WTC11 (cell line): ENCODE measurements around the gene ZNF593OS. TPM values are rescaled to one million over a fixed set of nuclear protein-coding genes. Genes with fewer than 3 reads are reported as not detected.

ENCODE experiments used
- ATAC-seq: fragments of 200-7000 bp; cut with Tn5 transposase; 2 replicates; pipeline ENCODE4 v1.10.0; 2021; ENCODE audit warnings: mild to moderate bottlenecking, moderate library complexity
- CTCF ChIA-PET: fragments of 300-600 bp; sonication (Branson Sonifier 250); formaldehyde crosslinking; loops from one replicate; lab custom pipeline; 2021; ENCODE audit warnings: antibody characterized with exemption; lab: Charles Lee
- POLR2A ChIA-PET: fragments of 350-600 bp; sonication (Branson Sonifier 250); formaldehyde crosslinking; loops from one replicate; lab custom pipeline; 2021; ENCODE audit warnings: antibody characterized with exemption; lab: Charles Lee
- DNase-seq: peaks from one replicate; pipeline ENCODE4 v3.0.0; 2021; ENCODE audit warnings: low spot score
- H3K27ac Mint-ChIP-seq: 2 replicates; pipeline ENCODE4 v1.8.0; 2021; ENCODE audit warnings: mixed read lengths
- H3K27me3 Mint-ChIP-seq: 2 replicates; pipeline ENCODE4 v1.8.0; 2021; ENCODE audit warnings: low read depth, mild to moderate bottlenecking, moderate library complexity, mixed read lengths
- H3K36me3 Mint-ChIP-seq: 2 replicates; pipeline ENCODE4 v1.8.0; 2021; ENCODE audit warnings: mixed read lengths
- H3K4me1 Mint-ChIP-seq: 2 replicates; pipeline ENCODE4 v1.8.0; 2022; ENCODE audit warnings: mixed read lengths
- H3K4me3 Mint-ChIP-seq: 2 replicates; pipeline ENCODE4 v1.8.0; 2021; ENCODE audit warnings: mild to moderate bottlenecking, moderate library complexity, mixed read lengths
- H3K9me3 Mint-ChIP-seq: 2 replicates; pipeline ENCODE4 v1.8.0; 2021; ENCODE audit warnings: mixed read lengths
- CBFB ChIP-seq: sonication (generic); formaldehyde crosslinking; IDR thresholded peaks from 2 replicates; pipeline ENCODE4 v1.8.1; 2022; ENCODE audit warnings: mild to moderate bottlenecking, low read depth, missing genetic modification reagents
- CREB1 ChIP-seq: sonication (generic); formaldehyde crosslinking; IDR thresholded peaks from 2 replicates; pipeline ENCODE4 v1.8.0; 2023; ENCODE audit warnings: mild to moderate bottlenecking, missing genetic modification reagents
- CREM ChIP-seq: sonication (generic); formaldehyde crosslinking; IDR thresholded peaks from 2 replicates; pipeline ENCODE4 v1.8.1; 2022; ENCODE audit warnings: mild to moderate bottlenecking, missing genetic modification reagents, moderate library complexity
- EMX1 ChIP-seq: fragments of 250-450 bp; sonication (Bioruptor Pico); IDR thresholded peaks from 2 replicates; pipeline ENCODE4 v1.8.0; 2021; ENCODE audit warnings: mild to moderate bottlenecking
- FOXK1 ChIP-seq: sonication (generic); formaldehyde crosslinking; IDR thresholded peaks from 2 replicates; pipeline ENCODE4 v1.8.0; 2022; ENCODE audit warnings: mild to moderate bottlenecking, moderate library complexity, missing genetic modification reagents
- GABPB1 ChIP-seq: sonication (generic); formaldehyde crosslinking; IDR thresholded peaks from 2 replicates; pipeline ENCODE4 v1.8.1; 2023; ENCODE audit warnings: mild to moderate bottlenecking, missing genetic modification reagents
- HMGA2 ChIP-seq: fragments of 250-450 bp; sonication (Bioruptor Pico); IDR thresholded peaks from 2 replicates; pipeline ENCODE4 v1.4.0; 2021; ENCODE audit warnings: mild to moderate bottlenecking, moderate library complexity
- MXD4 ChIP-seq: fragments of 250-450 bp; sonication (Bioruptor Pico); IDR thresholded peaks from 2 replicates; pipeline ENCODE4 v1.8.0; 2021; ENCODE audit warnings: mild to moderate bottlenecking, moderate library complexity, borderline replicate concordance
- NFATC4 ChIP-seq: fragments of 250-450 bp; sonication (Bioruptor Pico); IDR thresholded peaks from 2 replicates; pipeline ENCODE4 v1.9.0; 2021; ENCODE audit warnings: mild to moderate bottlenecking
- OVOL2 ChIP-seq: fragments of 250-450 bp; sonication (Bioruptor Pico); IDR thresholded peaks from 2 replicates; pipeline ENCODE4 v1.9.0; 2021; ENCODE audit warnings: mild to moderate bottlenecking, borderline replicate concordance
- RELA ChIP-seq: sonication (generic); formaldehyde crosslinking; IDR thresholded peaks from 2 replicates; pipeline ENCODE4 v1.8.1; 2022; ENCODE audit warnings: missing genetic modification reagents, mild to moderate bottlenecking, borderline replicate concordance
- SOX15 ChIP-seq: fragments of 250-450 bp; sonication (Bioruptor Pico); IDR thresholded peaks from 2 replicates; pipeline ENCODE4 v1.9.0; 2021; ENCODE audit warnings: mild to moderate bottlenecking
- SP1 ChIP-seq: sonication (generic); formaldehyde crosslinking; conservative IDR thresholded peaks from 2 replicates; pipeline ENCODE4 v1.8.1; 2022; ENCODE audit warnings: missing genetic modification reagents
- TEAD1 ChIP-seq: sonication (generic); formaldehyde crosslinking; IDR thresholded peaks from 2 replicates; pipeline ENCODE4 v1.8.0; 2022; ENCODE audit warnings: mild to moderate bottlenecking, missing genetic modification reagents
- TP53 ChIP-seq: sonication (generic); formaldehyde crosslinking; IDR thresholded peaks from 2 replicates; pipeline ENCODE4 v1.8.1; 2023; ENCODE audit warnings: mild to moderate bottlenecking, missing genetic modification reagents
- total RNA-seq: library from RNA; stranded (reverse); gene quantifications from 3 replicates; pipeline ENCODE4 v1.2.3, GENCODE V29; 2021
- TF ChIP-seq, protein P1 (sequence below): sonication (generic); formaldehyde crosslinking; IDR thresholded peaks from 2 replicates; pipeline ENCODE4 v1.8.1; 2022; ENCODE audit warnings: missing genetic modification reagents, borderline replicate concordance
- TF ChIP-seq, protein P2 (sequence below): sonication (generic); formaldehyde crosslinking; IDR thresholded peaks from 2 replicates; pipeline ENCODE4 v1.8.0; 2023; ENCODE audit warnings: missing genetic modification reagents
- TF ChIP-seq, protein P3 (sequence below): fragments of 250-450 bp; sonication (Bioruptor Pico); IDR thresholded peaks from 2 replicates; pipeline ENCODE4 v1.9.0; 2021; ENCODE audit warnings: mild to moderate bottlenecking, borderline replicate concordance
- TF ChIP-seq, protein P4 (sequence below): sonication (generic); formaldehyde crosslinking; IDR thresholded peaks from 2 replicates; pipeline ENCODE4 v1.8.1; 2022; ENCODE audit warnings: mild to moderate bottlenecking, moderate library complexity, missing genetic modification reagents
- TF ChIP-seq, protein P5 (sequence below): fragments of 250-450 bp; sonication (Bioruptor Pico); conservative IDR thresholded peaks from 2 replicates; pipeline ENCODE4 v1.9.0; 2021; ENCODE audit warnings: mild to moderate bottlenecking

ZNF593OS gene
- total RNA-seq, 1 experiment from 2014 or later, result not detected

DNA sequence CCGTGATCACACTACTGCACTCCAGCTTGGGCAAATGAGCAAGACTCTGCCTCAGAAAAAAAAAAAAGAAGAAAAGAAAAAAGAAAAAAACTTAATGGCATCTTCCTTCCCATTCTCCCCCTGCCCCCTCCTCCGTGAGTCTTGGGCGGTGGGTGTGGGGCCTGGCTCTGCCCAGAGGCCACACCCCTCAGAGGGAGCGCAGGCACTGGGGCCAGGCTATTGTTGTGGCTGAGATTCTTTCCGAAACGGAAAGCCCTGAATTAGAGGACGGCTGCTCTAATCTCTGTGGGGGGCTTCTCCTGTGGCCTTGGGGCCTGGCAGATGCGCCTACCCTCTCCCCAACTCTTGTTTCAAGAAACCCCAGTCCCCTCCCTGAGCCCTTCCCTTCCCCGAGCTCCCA is 16.9 kb downstream of the ZNF593OS start:
- Mint-ChIP-seq H3K4me1 (peaks cover 56% of the 10 kb centered on the region), H3K36me3 (no peaks in the 10 kb centered on the region), H3K9me3 (no peaks in the 10 kb centered on the region), H3K27ac (no peak overlapping the region), H3K27me3 (peaks cover 97% of the 10 kb centered on the region), H3K4me3 (peak overlapping the region; percentile 61)
- DNase-seq, result peak; percentile 80
- CTCF ChIA-PET, result interaction anchor here (1.2 to 4.8 kb wide), 7 partner anchors 10 to 125 kb away, joined by 4 to 65 read pairs (median 7); partner anchors contain the start of genes CATSPER4, CEP85 and ZNF593
- TF ChIP-seq SP1 (CRISPR knock-in tag), result peak; percentile 36; the same call in 1 of the 2 replicates
- TF ChIP-seq FOXK1 (CRISPR knock-in tag), result peak; percentile 50; the same call in 1 of the 2 replicates
- TF ChIP-seq, protein P1, sequence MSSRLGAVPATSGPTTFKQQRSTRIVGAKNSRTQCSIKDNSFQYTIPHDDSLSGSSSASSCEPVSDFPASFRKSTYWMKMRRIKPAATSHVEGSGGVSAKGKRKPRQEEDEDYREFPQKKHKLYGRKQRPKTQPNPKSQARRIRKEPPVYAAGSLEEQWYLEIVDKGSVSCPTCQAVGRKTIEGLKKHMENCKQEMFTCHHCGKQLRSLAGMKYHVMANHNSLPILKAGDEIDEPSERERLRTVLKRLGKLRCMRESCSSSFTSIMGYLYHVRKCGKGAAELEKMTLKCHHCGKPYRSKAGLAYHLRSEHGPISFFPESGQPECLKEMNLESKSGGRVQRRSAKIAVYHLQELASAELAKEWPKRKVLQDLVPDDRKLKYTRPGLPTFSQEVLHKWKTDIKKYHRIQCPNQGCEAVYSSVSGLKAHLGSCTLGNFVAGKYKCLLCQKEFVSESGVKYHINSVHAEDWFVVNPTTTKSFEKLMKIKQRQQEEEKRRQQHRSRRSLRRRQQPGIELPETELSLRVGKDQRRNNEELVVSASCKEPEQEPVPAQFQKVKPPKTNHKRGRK, result no peak
- peak; percentile 72 for ATAC-seq
- POLR2A ChIA-PET, result interaction anchor here (0.7 to 1.3 kb wide), 3 partner anchors 9 to 42 kb away, joined by 3 to 4 read pairs (median 3); partner anchors contain the start of gene ZNF593OS

DNA sequence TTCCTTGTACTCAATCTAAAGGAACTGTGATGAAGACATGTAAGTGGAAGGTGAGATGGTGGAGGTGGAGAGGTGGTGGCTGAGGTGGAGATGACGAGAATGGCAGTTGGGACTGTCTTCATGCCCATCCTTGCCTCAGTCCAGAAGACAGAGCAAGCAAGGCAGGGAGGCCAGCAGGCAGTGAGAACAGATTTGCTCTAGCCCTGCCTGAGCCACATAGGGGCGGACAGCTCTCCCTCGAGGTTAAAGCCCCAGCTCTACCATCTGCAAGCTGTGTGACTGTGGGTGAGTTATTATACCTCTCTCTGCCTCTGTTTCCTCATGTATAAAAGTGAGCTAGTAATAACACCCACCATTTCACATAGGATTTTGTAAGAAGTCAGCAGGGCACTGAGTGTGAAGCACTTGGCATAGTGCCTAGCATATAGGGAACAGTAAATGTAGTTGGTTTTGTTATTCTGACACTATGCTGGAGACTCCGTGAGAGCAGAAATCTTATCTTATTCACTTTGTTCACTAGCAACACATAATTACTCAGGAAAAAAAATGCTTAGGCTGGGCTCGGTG is 17.6 kb downstream of the ZNF593OS start:
- peaks cover 49% of the 10 kb centered on the region for H3K4me1 Mint-ChIP-seq
- H3K36me3 Mint-ChIP-seq, result no peaks in the 10 kb centered on the region
- POLR2A ChIA-PET, result no interaction called here
- no peak for DNase-seq
- no peaks in the 10 kb centered on the region for H3K9me3 Mint-ChIP-seq
- no peak overlapping the region for H3K4me3 Mint-ChIP-seq
- no peak for ATAC-seq
- no peak overlapping the region for H3K27ac Mint-ChIP-seq
- peaks cover 94% of the 10 kb centered on the region for H3K27me3 Mint-ChIP-seq
- CTCF ChIA-PET, result interaction anchor here (0.7 to 4.8 kb wide), 5 partner anchors 9 to 118 kb away, joined by 3 to 65 read pairs (median 20); partner anchors contain the start of genes CATSPER4, CEP85 and ZNF593
- no peak for TF ChIP-seq TP53
- TF ChIP-seq RELA (CRISPR knock-in tag), result no peak
- no peak for TF ChIP-seq SOX15 (CRISPR knock-in tag)
- no peak for TF ChIP-seq CBFB (CRISPR knock-in tag)
- TF ChIP-seq TEAD1 (CRISPR knock-in tag), result no peak
- no peak for TF ChIP-seq SP1 (CRISPR knock-in tag)
- TF ChIP-seq, protein P1, result no peak
- TF ChIP-seq, protein P2, sequence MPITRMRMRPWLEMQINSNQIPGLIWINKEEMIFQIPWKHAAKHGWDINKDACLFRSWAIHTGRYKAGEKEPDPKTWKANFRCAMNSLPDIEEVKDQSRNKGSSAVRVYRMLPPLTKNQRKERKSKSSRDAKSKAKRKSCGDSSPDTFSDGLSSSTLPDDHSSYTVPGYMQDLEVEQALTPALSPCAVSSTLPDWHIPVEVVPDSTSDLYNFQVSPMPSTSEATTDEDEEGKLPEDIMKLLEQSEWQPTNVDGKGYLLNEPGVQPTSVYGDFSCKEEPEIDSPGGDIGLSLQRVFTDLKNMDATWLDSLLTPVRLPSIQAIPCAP, result no peak
- TF ChIP-seq OVOL2 (CRISPR knock-in tag), result no peak

DNA sequence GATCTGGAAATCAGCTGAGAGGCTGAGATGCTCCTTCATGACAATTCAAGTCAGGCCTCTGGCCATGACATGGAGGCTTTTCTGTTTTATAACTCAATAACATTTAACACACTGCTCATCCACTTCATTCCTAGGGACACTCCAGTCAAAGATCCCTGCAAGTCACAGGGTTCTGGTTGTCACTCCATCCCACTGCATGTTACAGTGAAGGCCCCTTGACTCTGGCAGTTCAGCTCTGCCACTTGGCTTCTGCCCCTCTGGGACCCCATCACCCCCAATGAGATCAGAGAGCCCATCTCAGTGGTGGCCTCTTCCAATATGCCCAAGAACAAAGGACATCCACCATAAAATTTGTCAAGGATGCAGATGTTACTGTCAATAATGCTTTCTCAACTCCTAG is 22.7 kb downstream of the ZNF593OS start:
- POLR2A ChIA-PET, result no interaction called here
- H3K4me1 Mint-ChIP-seq, result peaks cover 5% of the 10 kb centered on the region
- no peak overlapping the region for H3K27ac Mint-ChIP-seq
- H3K4me3 Mint-ChIP-seq, result no peak overlapping the region
- peaks cover 85% of the 10 kb centered on the region for H3K27me3 Mint-ChIP-seq
- H3K9me3 Mint-ChIP-seq, result no peaks in the 10 kb centered on the region
- DNase-seq (no peak), ATAC-seq (no peak)
- CTCF ChIA-PET, result interaction anchor here (0.6 kb wide), 1 partner anchor 248 kb away, joined by 3 read pairs; no protein-coding TSS in a partner anchor
- H3K36me3 Mint-ChIP-seq, result no peaks in the 10 kb centered on the region
- TF ChIP-seq, protein P3, sequence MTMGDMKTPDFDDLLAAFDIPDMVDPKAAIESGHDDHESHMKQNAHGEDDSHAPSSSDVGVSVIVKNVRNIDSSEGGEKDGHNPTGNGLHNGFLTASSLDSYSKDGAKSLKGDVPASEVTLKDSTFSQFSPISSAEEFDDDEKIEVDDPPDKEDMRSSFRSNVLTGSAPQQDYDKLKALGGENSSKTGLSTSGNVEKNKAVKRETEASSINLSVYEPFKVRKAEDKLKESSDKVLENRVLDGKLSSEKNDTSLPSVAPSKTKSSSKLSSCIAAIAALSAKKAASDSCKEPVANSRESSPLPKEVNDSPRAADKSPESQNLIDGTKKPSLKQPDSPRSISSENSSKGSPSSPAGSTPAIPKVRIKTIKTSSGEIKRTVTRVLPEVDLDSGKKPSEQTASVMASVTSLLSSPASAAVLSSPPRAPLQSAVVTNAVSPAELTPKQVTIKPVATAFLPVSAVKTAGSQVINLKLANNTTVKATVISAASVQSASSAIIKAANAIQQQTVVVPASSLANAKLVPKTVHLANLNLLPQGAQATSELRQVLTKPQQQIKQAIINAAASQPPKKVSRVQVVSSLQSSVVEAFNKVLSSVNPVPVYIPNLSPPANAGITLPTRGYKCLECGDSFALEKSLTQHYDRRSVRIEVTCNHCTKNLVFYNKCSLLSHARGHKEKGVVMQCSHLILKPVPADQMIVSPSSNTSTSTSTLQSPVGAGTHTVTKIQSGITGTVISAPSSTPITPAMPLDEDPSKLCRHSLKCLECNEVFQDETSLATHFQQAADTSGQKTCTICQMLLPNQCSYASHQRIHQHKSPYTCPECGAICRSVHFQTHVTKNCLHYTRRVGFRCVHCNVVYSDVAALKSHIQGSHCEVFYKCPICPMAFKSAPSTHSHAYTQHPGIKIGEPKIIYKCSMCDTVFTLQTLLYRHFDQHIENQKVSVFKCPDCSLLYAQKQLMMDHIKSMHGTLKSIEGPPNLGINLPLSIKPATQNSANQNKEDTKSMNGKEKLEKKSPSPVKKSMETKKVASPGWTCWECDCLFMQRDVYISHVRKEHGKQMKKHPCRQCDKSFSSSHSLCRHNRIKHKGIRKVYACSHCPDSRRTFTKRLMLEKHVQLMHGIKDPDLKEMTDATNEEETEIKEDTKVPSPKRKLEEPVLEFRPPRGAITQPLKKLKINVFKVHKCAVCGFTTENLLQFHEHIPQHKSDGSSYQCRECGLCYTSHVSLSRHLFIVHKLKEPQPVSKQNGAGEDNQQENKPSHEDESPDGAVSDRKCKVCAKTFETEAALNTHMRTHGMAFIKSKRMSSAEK (CRISPR knock-in tag), result no peak
- TF ChIP-seq, protein P4, sequence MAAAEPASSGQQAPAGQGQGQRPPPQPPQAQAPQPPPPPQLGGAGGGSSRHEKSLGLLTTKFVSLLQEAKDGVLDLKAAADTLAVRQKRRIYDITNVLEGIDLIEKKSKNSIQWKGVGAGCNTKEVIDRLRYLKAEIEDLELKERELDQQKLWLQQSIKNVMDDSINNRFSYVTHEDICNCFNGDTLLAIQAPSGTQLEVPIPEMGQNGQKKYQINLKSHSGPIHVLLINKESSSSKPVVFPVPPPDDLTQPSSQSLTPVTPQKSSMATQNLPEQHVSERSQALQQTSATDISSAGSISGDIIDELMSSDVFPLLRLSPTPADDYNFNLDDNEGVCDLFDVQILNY (CRISPR knock-in tag), result no peak
- TF ChIP-seq EMX1 (CRISPR knock-in tag), result no peak
- no peak for TF ChIP-seq NFATC4 (CRISPR knock-in tag)
- TF ChIP-seq TP53, result no peak
- TF ChIP-seq RELA (CRISPR knock-in tag), result no peak
- no peak for TF ChIP-seq GABPB1
- no peak for TF ChIP-seq HMGA2
- TF ChIP-seq, protein P5, sequence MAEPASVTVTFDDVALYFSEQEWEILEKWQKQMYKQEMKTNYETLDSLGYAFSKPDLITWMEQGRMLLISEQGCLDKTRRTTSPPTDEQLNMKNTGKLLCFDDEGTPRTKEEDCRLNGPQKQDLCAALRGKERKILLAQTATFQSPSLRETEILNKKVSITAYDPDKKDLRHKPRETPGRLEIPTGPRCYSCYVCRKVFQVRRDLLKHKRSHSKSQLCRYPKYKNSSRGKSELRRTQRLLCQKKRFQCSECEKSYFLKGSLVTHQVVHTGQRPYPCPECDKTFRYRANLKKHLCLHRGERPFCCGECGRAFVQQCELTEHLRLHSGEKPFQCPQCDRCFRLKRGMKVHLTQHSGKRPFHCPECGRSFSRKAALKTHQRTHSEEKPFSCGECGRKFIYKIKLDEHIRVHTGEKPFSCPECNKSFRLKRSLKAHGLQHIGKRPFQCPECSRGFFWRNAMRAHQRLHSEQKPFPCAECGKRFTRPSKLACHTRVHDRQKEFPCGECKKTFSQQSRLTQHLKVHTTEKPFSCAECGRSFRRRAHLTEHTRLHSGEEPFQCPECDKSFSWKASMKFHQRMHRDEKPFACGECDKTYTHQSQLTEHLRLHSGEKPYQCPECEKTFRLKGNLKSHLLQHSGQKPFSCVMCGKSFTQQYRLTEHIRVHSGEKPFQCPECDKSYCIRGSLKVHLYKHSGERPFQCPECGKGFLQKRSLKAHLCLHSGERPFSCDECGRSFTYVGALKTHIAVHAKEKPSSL (CRISPR knock-in tag), result no peak
- no peak for TF ChIP-seq MXD4
- TF ChIP-seq CREB1 (CRISPR knock-in tag), result no peak
- no peak for TF ChIP-seq CREM (CRISPR knock-in tag)
